Measurements from ENCODE around the gene IFI27L1. TPM values are rescaled to one million over a fixed set of nuclear protein-coding genes. Genes with fewer than 3 reads are reported as not detected.
A peak's percentile ranks its signal among the peaks of the same experiment; 100 is the strongest.

IFI27L1 gene
- total RNA-seq, 1 donor from 2014 or later = 30.0 TPM

DNA sequence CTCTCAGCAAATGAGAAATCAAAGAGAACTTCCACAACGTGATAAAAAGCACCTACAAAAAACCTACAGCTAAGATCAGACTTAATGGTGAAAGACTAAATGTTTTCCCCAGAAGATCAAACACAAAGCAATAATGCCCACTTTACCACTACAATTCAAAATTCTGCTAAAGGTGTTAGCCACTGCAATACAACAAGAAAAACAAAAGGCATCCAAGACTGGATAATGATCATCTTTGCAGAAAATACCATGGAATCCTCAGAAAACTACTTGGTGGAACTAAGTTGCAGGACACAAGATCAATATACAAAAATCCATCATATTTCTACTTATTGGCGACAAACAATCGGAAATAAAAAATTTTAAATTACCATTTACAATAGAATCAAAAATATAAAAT, 6.6 kb upstream of the IFI27L1 start:
- no peak overlapping the region for H3K4me3 Mint-ChIP-seq (ENCODE audit: unreplicated experiment)
- H3K36me3 Mint-ChIP-seq (ENCODE audit: unreplicated experiment) = peaks cover 51% of the 10 kb centered on the region
- H3K4me1 Mint-ChIP-seq (ENCODE audit: unreplicated experiment) = peaks cover 37% of the 10 kb centered on the region
- peaks cover 34% of the 10 kb centered on the region for H3K9me3 Mint-ChIP-seq (ENCODE audit: unreplicated experiment)
- DNase-seq (ENCODE audit: extremely low spot score, unreplicated experiment) = no peak
- H3K27me3 Mint-ChIP-seq (ENCODE audit: unreplicated experiment) = no peaks in the 10 kb centered on the region
- no peak overlapping the region for H3K27ac Mint-ChIP-seq (ENCODE audit: unreplicated experiment)
- TF ChIP-seq, protein P1, sequence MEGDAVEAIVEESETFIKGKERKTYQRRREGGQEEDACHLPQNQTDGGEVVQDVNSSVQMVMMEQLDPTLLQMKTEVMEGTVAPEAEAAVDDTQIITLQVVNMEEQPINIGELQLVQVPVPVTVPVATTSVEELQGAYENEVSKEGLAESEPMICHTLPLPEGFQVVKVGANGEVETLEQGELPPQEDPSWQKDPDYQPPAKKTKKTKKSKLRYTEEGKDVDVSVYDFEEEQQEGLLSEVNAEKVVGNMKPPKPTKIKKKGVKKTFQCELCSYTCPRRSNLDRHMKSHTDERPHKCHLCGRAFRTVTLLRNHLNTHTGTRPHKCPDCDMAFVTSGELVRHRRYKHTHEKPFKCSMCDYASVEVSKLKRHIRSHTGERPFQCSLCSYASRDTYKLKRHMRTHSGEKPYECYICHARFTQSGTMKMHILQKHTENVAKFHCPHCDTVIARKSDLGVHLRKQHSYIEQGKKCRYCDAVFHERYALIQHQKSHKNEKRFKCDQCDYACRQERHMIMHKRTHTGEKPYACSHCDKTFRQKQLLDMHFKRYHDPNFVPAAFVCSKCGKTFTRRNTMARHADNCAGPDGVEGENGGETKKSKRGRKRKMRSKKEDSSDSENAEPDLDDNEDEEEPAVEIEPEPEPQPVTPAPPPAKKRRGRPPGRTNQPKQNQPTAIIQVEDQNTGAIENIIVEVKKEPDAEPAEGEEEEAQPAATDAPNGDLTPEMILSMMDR (IDR thresholded peaks at IDR 0.05) = no peak

DNA sequence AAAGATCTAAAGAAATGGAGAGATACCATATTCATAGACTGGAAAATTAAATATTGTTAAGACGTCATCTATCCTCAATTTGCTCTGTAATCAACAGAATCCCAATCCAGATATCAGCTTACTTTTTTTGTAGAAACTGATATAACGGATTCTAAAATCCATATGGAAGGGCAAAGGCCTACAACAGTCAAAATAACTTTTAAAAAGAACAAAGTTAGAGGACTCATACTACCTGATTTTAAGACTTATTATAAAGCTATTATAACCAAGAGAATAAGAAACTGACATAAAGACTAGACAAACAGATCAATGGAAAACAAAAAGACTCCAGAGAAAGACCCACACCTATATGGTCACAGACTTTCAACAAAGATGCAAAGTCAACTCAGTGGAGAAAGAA, 6.1 kb upstream of the IFI27L1 start:
- no peaks in the 10 kb centered on the region for H3K27me3 Mint-ChIP-seq (ENCODE audit: unreplicated experiment)
- DNase-seq (ENCODE audit: extremely low spot score, unreplicated experiment) = no peak
- TF ChIP-seq, protein P1 (IDR thresholded peaks at IDR 0.05) = no peak
- no peak overlapping the region for H3K27ac Mint-ChIP-seq (ENCODE audit: unreplicated experiment)
- H3K36me3 Mint-ChIP-seq (ENCODE audit: unreplicated experiment) = peaks cover 52% of the 10 kb centered on the region
- H3K9me3 Mint-ChIP-seq (ENCODE audit: unreplicated experiment) = peaks cover 34% of the 10 kb centered on the region
- H3K4me3 Mint-ChIP-seq (ENCODE audit: unreplicated experiment) = no peak overlapping the region
- peaks cover 41% of the 10 kb centered on the region for H3K4me1 Mint-ChIP-seq (ENCODE audit: unreplicated experiment)

DNA sequence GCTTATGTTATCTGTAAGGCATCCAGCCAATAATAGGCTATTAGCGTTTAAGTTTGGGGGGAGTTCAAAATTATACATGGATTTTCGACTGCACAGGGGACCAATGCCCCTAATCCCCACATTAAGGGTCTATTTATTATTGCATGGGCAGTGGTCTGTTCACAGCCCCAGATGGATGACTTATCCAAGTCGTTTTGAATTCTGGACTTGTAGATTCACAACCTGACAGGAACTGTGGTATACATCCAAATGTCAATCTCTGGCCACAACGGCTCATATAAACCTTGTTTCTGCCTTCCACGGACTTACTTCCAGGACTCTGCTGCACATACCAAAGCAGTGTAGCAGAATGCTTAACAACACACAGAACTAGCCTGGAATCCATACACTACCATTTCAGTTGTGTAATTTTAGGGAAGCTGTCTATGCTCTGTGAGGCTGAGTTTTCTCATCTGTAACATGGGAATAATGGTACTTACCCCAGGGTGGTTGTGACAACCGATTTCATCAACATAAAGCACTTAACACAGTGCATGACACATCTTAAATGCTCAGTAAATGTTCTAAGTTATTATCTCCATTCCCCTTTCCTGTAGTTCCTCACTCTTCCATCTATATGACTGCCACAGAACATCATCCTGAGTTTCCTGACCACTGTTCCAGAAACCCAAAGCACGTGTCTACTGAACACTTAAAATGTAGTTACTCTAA, 3.8 kb upstream of the IFI27L1 start:
- H3K36me3 Mint-ChIP-seq (ENCODE audit: unreplicated experiment) = peaks cover 43% of the 10 kb centered on the region
- DNase-seq (ENCODE audit: extremely low spot score, unreplicated experiment) = no peak
- no peak overlapping the region for H3K27ac Mint-ChIP-seq (ENCODE audit: unreplicated experiment)
- no peaks in the 10 kb centered on the region for H3K27me3 Mint-ChIP-seq (ENCODE audit: unreplicated experiment)
- TF ChIP-seq, protein P1 (IDR thresholded peaks at IDR 0.05) = no peak
- peaks cover 49% of the 10 kb centered on the region for H3K4me1 Mint-ChIP-seq (ENCODE audit: unreplicated experiment)
- H3K9me3 Mint-ChIP-seq (ENCODE audit: unreplicated experiment) = peaks cover 19% of the 10 kb centered on the region
- no peak overlapping the region for H3K4me3 Mint-ChIP-seq (ENCODE audit: unreplicated experiment)

DNA sequence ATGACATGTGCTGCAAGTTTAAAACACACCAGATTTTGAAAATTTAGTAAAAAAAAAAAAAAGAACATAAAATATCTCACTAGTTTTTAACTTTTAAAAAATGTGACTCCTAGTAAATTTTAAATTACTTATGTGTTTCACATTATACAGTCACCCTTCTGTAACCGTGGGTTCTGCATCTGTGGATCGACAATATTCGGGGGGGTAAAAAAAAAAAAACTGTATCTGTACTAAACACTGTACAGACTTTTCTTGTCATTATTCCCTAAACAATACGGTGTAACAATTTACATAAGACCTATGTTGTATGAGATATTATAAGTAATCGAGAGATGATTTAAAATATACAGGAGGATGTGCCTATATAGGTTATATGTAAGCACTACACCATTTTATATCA, 3.3 kb upstream of the IFI27L1 start:
- Mint-ChIP-seq H3K4me3 (ENCODE audit: unreplicated experiment) (no peak overlapping the region), H3K27ac (ENCODE audit: unreplicated experiment) (no peak overlapping the region), H3K9me3 (ENCODE audit: unreplicated experiment) (peaks cover 18% of the 10 kb centered on the region), H3K27me3 (ENCODE audit: unreplicated experiment) (no peaks in the 10 kb centered on the region), H3K4me1 (ENCODE audit: unreplicated experiment) (peaks cover 49% of the 10 kb centered on the region), H3K36me3 (ENCODE audit: unreplicated experiment) (peaks cover 43% of the 10 kb centered on the region)
- TF ChIP-seq, protein P1 (IDR thresholded peaks at IDR 0.05) = no peak
- no peak for DNase-seq (ENCODE audit: extremely low spot score, unreplicated experiment)

DNA sequence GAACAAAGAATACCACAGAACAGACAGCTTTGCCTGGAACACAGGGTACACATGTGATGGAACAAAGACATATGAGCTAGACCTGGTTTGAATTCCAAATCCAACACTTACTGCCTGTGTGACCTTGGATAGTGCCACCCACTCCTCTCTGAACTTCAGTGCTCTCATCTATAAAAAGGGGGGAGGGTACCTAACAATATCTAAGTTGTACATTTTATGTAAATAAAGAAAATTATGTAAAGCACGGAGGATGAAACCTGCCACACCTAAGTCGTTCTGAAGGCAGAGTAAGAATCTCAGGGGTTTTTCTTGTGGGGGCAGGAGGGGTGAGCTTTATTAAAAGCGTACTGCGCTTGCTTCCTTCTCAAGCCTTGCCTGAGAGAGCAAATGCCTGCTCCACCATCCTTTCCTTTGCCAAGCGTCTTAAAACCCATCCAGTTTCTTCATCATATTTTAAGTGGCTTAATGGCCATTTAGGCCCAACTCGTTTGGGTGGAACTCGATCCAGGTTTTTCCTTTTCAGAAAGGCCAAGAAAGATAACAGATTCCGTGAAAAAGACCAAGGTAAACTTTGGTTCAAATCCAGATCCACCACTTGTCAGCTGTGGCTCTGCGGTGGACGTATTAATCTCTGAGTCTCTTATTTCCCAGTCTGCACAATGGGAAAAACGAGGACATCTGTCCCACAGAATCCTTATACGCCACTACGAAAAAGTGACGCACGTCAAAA, 1.1 kb upstream of the IFI27L1 start:
- H3K36me3 Mint-ChIP-seq (ENCODE audit: unreplicated experiment) = peaks cover 32% of the 10 kb centered on the region

More for the DNA sequence above, 1.1 kb upstream of the IFI27L1 start:
- peak overlapping the region; percentile 100 for H3K4me3 Mint-ChIP-seq (ENCODE audit: unreplicated experiment)
- TF ChIP-seq, protein P1 (IDR thresholded peaks at IDR 0.05) = no peak
- peaks cover 48% of the 10 kb centered on the region for H3K4me1 Mint-ChIP-seq (ENCODE audit: unreplicated experiment)
- DNase-seq (ENCODE audit: extremely low spot score, unreplicated experiment) = no peak
- peaks cover 7% of the 10 kb centered on the region for H3K9me3 Mint-ChIP-seq (ENCODE audit: unreplicated experiment)
- peak overlapping the region; percentile 99 for H3K27ac Mint-ChIP-seq (ENCODE audit: unreplicated experiment)
- no peaks in the 10 kb centered on the region for H3K27me3 Mint-ChIP-seq (ENCODE audit: unreplicated experiment)

Measured in osteocyte (in vitro differentiated cells).